ENCODE data around the gene OR5L2.
"Not testable (repeated sequence)": the region's sequence is repeated elsewhere in the genome, so short reads cannot be mapped to it uniquely, and the experiment has no call there.

Gene OR5L2

DNA sequence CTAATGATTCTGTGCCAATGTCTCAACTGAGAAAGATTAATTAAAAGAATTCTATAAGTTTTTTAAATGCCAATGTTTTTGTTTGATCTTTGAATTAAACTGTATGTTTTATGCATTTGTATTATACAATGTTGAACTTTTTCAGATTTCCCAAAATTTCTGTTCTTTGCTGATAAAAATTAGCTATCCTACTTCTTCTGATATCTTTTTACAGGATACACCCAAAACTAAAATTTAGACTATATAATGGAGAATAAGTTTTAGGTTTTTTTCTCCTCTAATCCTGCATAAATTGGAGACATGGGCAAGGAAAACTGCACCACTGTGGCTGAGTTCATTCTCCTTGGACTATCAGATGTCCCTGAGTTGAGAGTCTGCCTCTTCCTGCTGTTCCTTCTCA lies at the start of gene OR5L2:
Gene OR5L2, plus strand, starts transcription at position 301 of the 400 bp plus-strand sequence. Its CDS starts 0 bp downstream, at position 301.
- no peak for DNase-seq

DNA sequence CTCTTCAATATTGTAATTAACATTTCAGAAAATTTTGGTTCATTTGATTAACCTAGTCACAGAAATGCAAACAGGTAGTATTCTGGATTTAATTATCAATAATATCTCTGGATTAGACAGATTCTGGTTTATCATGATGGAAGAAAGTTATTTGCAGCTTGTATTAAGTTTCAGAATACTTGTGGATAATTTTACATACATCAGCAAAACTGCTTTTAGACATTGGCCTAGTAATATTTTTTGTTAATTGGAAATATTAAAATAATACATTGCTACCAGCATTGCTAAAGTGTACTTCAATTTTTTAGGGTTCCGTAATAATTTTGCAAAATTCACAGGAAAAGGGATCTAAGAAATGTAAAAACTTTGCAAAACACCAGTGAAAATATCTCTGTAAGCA lies 35.4 kb upstream of the OR5L2 start:
- DNase-seq: no peak

DNA sequence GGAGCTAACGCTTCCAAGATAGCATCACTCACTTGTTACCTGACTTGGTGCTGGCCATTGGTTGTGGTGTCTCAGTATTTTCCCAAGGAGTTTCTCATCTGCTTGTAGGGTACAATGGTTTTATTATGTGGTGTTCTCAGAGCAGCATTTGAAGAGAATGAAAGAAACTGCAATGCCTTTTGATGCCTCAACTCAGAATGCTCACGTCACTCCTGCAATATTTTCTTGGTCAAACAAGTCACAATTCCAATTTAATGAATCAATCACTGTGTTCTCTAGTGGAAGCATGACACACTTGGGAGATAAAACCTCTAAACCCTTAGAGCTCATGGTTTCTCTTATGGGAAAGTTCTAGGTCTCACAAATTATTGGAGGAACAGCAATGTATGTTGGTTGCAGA lies 33.7 kb upstream of the OR5L2 start:
- no peak for DNase-seq

DNA sequence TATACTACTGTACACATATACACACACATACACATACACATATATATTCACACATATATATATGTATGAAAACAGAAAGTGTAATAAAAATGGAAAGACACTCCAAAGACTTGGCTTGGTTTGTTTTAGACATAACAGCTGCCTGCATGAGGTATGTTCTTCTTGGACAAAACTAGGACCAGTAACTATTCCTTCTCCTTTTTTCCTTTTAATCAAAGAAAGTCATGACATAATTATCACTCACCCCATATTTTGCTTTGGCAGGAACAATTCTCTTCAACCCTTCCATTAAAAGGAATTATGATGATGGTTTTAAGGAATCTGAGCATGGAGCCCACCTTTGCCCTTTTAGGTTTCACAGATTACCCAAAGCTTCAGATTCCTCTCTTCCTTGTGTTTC lies 31.8 kb upstream of the OR5L2 start, which contains the start of gene OR5D14:
Gene OR5D14, plus strand, starts transcription at position 301 of the 400 bp plus-strand sequence. Its CDS starts 0 bp downstream, at position 301.
- DNase-seq: no peak

DNA sequence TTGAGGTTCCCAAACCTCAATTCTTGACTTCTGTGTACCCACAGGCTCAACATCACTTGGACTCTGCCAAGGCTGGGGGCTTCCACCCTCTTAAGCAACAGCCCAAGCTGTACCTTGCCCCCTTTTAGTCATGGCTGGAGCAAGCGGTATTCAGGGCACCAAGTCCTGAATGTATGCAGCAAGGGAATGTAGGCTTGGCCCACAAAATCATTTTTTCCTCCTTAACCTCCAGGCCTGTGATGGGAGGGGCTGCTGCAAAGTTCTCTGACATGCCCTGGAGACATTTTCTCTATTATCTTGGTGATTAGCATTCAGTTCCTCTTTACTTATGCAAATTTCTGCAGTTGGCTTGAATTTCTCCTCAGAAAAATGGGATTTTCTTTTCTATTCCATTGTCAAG lies 20.8 kb upstream of the OR5L2 start:
- DNase-seq: no peak

DNA sequence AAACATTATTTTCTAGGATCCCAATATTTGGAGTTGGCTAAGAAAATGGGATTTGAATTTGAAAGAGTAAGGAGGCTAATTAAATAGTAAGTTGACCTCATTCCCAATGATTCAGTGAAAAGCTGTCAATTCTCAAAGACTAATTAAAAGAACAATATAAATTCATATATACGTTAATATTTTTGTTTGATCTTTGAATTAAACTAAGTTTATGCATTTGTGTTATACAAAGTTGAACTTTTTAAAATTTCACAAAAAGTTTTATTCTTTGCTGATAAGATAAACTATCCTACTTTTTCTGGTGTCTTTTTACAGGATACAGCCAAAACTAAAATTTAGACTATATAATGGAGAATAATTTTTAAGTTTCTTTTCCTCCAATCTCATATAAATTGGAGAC lies 16.0 kb upstream of the OR5L2 start, which contains the start of gene OR5L1:
Gene OR5L1, plus strand, starts transcription at position 301 of the 400 bp plus-strand sequence. CDS start 100 bp downstream, outside the sequence.
- no peak for DNase-seq

DNA sequence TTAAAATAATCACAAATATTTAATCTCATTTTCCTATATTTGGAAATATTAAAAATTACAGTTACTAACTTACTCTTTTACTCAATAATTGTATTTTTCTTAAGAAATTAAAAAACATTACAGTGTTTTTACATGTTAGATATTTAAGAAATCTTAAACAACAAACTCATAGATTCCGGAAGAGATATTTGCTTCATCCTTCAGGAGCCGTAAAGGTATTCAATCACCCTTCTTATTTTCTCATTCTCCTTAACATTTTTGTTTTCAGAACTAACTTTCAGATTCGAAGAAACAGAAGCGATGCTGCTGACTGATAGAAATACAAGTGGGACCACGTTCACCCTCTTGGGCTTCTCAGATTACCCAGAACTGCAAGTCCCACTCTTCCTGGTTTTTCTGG lies 7.7 kb upstream of the OR5L2 start, which contains the start of gene OR5D18:
Gene OR5D18, plus strand, starts transcription at position 301 of the 400 bp plus-strand sequence. Its CDS starts 0 bp downstream, at position 301.
- no peak for DNase-seq

DNA sequence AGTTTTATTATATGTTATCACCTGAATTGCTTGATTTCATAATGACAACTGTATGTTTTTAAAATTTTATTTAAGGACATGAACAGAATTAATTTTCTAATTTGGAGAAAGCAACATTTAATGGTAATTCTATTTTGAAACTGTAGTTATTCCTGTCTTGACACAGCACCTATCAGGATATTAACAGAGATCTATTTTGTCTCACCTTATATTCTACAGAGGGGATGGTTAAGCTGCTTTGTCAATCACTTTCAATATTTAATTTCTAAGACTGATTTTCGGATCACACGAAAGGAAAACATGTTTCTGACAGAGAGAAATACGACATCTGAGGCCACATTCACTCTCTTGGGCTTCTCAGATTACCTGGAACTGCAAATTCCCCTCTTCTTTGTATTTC lies 11.4 kb downstream of the OR5L2 start, which contains the start of gene OR5D16:
Gene OR5D16, plus strand, starts transcription at position 301 of the 400 bp plus-strand sequence. Its CDS starts 0 bp downstream, at position 301.
- DNase-seq: no peak

DNA sequence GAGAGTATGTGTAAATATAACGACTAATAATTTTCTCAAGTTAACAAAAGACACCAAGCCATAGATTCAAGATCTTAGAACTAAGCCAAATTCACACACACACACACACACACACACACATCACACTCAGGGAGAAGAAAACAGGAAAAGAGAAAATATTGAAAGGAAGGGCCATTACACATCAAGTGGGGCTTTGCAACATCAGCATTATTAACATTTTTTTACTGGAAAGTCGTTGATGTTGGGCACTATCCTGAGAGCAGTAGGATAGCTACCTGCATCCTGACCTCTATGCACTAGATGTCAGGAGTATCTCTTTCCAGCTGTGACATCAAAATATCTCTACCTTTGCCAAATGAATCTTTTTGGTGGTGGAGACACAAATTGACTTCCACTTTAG lies 20.4 kb downstream of the OR5L2 start:
- DNase-seq: no peak

DNA sequence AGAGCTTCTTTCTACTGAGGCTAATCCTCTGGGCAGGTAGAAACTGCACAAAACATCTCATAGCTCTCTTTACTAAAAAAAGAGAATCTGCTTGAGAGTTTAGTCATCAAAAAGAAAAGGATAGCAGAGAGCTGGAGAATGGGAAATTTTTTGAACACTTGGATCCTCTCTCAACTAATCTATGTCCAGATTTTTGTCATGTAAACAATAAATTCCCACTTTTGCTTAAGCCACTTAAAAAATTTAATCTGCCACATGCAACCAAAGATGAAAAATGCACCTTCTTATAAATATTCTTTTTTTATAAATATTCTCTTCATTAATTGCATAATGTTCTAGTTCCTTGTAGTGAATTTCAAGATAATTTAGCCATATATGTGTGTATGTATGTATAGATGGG lies 22.0 kb downstream of the OR5L2 start:
- DNase-seq: no peak

DNA sequence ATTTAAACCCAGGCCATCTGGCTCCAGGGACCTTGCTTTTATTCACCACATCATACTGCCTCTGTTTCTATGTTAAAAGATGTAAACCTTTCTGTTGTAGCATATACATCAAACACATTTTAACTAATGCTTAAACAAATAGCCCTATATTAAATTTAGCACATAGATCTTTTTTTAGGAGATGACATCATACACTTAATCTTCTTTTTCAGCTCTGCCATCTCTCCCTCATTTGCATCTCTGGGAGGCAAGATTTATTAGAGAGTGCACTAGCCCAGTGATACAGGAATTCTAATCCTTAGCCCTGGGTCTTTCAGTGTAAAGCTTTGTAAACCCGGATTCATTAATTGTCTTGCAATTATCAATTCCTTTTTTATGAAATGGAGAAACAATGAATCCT lies 25.1 kb downstream of the OR5L2 start:
- DNase-seq: no peak

DNA sequence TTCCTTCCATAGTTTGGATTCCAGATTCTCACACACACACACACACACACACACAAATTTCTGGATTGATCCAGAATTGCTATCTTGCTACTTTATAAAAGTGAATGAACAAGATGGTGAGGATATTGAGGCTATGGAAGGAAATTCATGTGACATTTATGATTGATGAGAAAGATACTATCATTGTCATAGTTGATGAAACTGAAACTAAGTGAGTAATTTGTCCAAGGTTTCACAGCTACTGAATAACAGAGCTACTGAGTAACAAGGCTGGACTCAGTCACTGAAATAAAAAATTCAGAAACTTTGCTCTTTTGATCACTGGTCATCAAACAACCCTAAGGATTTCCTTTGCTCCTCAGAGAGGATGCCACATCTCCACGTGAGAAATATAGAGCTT lies 27.7 kb downstream of the OR5L2 start:
- no peak for DNase-seq

DNA sequence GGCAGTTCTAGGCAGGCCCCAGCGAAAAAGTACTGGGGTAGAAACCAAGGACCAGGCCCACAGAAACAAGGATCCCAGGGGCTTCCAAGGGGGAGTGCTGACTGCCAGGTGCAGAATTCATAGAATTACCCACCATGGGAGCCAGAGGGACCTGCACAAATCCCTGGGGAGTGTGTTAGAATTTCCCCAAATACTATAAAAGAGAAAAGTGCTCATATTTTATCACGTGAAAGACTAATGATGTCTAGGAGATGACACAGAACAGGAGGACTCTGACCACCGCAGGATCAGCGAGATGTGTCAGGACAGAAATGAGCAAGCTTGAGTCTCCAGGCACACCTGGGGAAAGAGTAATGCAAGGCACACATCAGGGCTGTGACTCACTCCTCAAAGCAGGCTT lies 40.3 kb downstream of the OR5L2 start:
- DNase-seq: not testable (repeated sequence)

DNA sequence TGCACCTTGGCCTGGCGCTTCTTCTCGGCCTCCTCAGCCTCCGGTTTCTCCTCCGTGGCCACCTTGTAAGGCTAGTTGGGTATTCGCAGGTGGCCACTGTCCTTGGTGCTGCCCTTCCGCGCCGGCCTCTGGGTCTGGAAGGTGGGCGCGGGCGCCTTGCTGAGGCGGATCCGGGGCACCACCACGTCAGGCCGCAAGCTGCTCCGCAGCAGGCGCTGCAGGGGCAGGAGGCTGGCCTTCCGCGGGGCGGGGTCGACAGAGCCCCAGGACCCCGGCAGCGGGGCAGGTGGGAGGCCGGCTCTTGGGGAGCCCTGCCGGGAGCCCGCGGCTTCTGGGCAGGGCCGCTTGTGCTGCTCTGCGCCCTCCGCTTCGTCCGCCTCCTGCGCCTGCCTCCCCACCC lies 45.7 kb downstream of the OR5L2 start:
- DNase-seq: not testable (repeated sequence)

DNA sequence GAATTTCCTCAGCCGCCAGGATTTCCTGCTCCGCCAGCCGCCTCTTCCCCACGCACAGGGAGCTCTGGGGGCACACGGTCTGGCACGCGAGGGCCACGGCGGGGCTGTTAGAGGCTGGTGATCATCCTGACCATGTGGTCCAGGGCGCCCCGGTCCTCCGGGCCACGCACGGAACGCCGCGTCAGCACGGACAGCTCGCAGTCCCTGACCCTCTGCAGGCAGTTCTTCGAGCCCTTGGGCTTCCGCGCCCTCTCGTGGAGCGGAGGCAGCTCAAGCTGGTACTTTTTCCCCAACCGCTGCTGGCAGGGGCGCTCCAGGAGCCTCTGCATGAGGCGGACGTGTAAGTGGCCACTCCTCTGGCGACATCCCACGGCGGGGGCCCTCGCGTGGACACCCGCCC lies 46.1 kb downstream of the OR5L2 start:
- not testable (repeated sequence) for DNase-seq

All from activated CD8-positive, alpha-beta memory T cell treated with anti-CD3 and anti-CD28 coated beads, Interleukin-2, amount 50 U/mL, for 48 hours (primary cell).